Omental fat pad (tissue), 4 donors: ENCODE results near the gene AFP. TPM values are rescaled to one million over a fixed set of nuclear protein-coding genes. Genes with fewer than 3 reads are reported as not detected.

Experiments used
- ATAC-seq: fragments of 150-250 bp; one replicate; pipeline ENCODE4 v1.9.1; 2016; ENCODE audit warnings: mild to moderate bottlenecking, moderate library complexity; ENCODE audit not compliant: low FRiP score
- DNase-seq: peaks from one replicate; pipeline ENCODE4 v3.0.0-alpha.2; 2019; ENCODE audit warnings: low spot score
- CTCF ChIP-seq, 3 donors: fragments of 450-650 bp; IDR thresholded peaks; one replicate each; pipeline ENCODE4 v1.5.1; 2016 to 2017; ENCODE audit warnings: antibody characterized with exemption in 3 of 3, mild to moderate bottlenecking in 3 of 3, moderate library complexity in 2 of 3
- total RNA-seq, 4 donors: library from RNA; depleted of rRNA; stranded (reverse); fragments of >200 nt; gene quantifications; one replicate each; pipeline ENCODE4 v1.1.0, GENCODE V29; 2016

The AFP gene
- total RNA-seq, 4 donors from 2014 or later = not detected

DNA sequence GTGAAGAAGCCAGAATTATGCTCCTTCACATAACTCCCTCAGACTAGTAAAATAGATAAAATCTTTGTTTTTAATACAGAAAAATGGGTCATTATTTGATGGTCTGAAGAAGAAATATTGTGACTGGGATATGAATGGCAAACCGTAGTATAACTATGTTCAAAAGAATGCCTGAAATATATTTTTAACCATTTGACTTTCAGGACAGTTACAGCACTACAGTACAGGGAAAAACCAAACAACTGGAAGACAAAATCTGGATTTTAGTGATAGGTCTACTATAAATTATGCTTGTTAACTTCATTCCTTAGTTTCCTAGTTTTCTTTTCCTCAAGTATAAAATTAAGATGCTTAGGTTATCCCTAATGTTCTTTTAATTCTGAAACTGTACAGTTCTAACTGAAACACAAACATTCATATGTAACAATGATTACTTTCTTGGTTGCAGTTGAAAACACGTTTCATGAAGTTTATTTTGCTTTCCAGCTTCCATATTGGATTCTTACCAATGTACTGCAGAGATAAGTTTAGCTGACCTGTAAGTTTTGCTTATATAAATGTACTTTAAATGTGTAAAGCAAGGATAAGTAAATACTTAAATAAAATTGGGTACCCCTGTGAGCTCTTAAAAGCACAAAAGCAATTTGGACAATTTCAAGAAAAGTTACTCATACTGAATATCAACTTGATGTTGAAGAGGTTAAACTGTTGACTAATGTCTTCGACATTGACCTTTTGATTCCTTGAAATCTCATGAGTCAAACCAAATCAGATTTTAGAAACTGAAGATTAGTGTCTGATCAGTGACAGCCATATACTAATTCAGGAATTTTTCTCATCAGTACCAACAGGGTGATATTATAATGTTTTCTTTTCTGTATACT, 895 bp downstream of the AFP start:
- no peak for DNase-seq
- no peak for ATAC-seq
- no peak for TF ChIP-seq CTCF (IDR thresholded peaks at IDR 0.05)

DNA sequence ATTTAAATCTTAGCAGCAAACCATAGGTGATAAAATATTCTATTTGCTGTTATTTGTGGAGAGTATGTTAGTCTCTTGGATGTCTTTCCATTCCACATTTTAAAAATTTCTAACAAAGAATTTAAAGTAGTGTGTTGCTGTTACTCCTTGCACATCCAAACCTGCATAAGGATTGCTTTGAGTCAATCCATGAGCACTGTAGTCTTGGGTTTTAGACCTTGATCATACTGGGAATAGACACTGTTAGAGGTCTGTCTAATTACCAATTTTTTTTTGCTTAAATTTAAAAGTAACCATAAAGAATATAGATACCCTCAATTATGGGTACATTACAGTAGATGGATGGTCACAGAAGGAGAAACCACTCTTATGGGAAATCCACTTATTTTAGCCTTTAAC, 1.5 kb downstream of the AFP start:
- no peak for ATAC-seq
- no peak for TF ChIP-seq CTCF (IDR thresholded peaks at IDR 0.05)

GRCh38 chr4:73438048-73438447, 2.0 kb downstream of the AFP start:
- ATAC-seq (no peak), DNase-seq (no peak)
- no peak for TF ChIP-seq CTCF (IDR thresholded peaks at IDR 0.05)

More for the DNA sequence above, 1.5 kb downstream of the AFP start:
- DNase-seq = no peak

GRCh38 chr4:73438582-73439215, 2.7 kb downstream of the AFP start:
- DNase-seq (no peak), ATAC-seq (no peak)
- TF ChIP-seq CTCF (IDR thresholded peaks at IDR 0.05) = no peak

GRCh38 chr4:73439445-73439844, 3.4 kb downstream of the AFP start:
- DNase-seq (no peak), ATAC-seq (no peak)
- TF ChIP-seq CTCF (IDR thresholded peaks at IDR 0.05) = no peak

DNA sequence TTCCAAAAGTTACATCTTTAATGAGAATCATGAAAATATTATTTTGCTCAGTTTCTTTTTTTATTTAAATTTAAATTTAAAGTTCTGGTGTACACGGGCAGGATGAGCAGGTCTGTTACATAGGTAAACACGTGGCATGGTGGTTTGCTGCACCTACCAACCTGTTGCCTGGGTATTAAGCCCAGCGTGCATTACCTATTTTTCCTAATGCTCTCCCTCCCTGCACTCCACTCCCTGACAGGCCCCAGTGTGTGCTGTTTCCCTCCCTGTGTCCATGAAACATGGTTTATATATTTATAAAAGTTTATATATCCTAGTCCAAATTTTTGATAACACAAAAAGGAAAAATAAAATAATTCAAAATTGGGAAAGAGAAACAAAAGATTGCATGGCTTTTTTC, 4.0 kb downstream of the AFP start:
- DNase-seq (no peak), ATAC-seq (no peak)
- TF ChIP-seq CTCF (IDR thresholded peaks at IDR 0.05) = no peak

DNA sequence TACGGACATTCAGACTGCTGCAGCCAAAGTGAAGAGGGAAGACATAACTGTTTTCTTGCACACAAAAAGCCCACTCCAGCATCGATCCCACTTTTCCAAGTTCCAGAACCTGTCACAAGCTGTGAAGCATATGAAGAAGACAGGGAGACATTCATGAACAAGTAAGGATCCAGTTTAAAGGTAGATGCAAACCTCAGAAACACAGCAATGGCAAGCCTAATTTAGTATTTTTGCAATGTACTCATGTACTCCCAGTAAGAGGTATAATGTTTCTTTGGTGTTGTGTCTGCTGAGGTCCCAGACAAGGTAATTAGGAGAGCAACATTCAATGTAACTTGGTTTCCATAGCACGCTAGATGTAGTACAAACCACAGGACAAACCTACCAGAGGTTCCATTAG, 4.6 kb downstream of the AFP start:
- ATAC-seq (no peak), DNase-seq (no peak)
- TF ChIP-seq CTCF (IDR thresholded peaks at IDR 0.05) = no peak
